ENCODE results near the gene CD177.
"Not testable (repeated sequence)": the region's sequence is repeated elsewhere in the genome, so short reads cannot be mapped to it uniquely, and the experiment has no call there.

The CD177 gene, protein sequence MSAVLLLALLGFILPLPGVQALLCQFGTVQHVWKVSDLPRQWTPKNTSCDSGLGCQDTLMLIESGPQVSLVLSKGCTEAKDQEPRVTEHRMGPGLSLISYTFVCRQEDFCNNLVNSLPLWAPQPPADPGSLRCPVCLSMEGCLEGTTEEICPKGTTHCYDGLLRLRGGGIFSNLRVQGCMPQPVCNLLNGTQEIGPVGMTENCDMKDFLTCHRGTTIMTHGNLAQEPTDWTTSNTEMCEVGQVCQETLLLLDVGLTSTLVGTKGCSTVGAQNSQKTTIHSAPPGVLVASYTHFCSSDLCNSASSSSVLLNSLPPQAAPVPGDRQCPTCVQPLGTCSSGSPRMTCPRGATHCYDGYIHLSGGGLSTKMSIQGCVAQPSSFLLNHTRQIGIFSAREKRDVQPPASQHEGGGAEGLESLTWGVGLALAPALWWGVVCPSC

DNA sequence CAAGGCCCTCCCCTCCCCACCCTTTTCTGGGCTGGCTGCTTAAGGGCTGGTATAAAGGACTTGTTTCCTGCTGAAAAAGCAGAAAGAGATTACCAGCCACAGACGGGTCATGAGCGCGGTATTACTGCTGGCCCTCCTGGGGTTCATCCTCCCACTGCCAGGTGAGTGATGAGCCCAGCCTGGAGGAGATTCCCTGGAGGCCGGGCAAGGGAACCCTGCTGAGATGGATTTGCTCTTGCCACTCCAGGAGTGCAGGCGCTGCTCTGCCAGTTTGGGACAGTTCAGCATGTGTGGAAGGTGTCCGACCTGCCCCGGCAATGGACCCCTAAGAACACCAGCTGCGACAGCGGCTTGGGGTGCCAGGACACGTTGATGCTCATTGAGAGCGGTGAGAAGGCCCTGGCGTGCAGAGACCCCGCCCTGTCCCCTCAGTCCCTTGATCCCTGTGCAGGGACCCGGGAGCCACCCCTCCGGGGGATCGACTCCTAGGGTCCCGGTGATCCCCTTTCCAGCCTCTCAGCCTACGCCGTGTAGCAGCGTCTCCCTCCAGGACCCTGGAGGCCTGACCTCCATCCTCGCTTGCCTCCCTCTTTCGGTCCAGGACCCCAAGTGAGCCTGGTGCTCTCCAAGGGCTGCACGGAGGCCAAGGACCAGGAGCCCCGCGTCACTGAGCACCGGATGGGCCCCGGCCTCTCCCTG is at the start of gene CD177:
Gene CD177, plus strand, starts transcription at position 81 of the 699 bp plus-strand sequence. Its CDS starts 29 bp downstream, at position 110.
- FAIRE-seq (no peak), DNase-seq (ENCODE audit: insufficient read length, low spot score) (no peak)

DNA sequence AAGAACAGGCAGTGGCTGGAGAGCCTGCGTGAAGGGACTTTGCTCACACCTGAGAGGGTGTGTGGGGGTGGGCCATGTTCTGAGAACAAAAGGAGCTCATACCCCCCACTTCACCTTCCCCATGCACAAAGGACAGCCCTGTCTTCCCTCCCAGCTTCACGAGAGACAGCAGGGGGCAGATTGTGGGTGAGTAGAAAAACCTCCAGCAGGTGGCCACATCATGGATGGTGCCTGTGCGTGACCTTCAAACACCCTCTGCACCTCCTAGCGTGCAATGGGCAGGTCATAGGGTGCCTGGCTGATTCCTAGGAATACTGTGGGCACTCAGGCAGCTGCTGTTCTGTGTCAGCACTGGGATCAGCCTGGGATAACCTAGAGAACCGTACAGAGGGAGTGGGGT is 47.8 kb upstream of the CD177 start:
- FAIRE-seq (no peak), DNase-seq (ENCODE audit: insufficient read length, low spot score) (no peak)

DNA sequence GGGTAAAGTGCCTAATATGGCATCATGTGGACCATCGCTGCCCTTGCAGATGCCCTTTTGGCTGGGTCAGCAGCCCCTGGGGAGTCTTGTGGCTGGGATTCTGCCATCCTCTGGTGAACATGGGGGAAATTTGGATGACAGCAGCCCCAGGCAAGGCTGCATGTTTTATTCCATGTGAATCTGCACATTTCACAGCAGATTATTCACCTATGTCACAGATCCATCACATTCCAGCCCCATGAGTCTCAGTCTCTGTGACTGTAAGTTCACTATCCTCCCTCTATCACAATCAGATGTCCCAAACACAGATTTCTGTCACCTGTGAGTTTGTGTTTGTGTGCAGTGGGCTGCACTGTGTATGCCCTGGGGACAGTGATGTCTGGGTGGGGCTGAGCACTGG is 47.4 kb upstream of the CD177 start:
- FAIRE-seq: no peak
- no peak for DNase-seq (ENCODE audit: insufficient read length, low spot score)

DNA sequence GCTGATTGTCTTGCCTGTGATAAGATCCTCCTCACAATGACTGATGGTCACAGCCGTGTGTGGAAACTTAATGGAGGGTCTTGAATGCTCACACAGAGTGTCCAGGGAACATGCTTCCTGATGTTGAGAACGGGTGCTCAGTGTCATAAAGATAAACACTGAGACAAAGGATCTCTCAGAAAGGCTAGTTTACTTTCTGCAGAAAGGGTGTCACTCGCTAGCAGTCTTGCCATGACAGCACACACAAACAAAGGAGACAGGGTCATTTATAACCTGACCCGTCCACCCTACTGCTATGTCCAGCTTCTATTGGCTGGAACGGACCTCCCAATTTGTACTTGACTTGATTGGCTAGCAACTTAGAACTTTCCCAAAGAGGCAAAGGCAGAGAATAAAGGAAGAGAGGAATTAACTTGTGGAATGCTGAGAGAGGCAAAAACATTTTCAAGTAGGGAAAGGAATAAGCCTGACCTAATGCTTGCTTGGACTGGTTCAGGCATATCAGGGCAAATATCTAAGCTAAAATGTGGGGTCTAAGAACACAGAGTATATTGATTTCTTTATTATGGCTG is 45.2 kb upstream of the CD177 start:
- no peak for FAIRE-seq

DNA sequence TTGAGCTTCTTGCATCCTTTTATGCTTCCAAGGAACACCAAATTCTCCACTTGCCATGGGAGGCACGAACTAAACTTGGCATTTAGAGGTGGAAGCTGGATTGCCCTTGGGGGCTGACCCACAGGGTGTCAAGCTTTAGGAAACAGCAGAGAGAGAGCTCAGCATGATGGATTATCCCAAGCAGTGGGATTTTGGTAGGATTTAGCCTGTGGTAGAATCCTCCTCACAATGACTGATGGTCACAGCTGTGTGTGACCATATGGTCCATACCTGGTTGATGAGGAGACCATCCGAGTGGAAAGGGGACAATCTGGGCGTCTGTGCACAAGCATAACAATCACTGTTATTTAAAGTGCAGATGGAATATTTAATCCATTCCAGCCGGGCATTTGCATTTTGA is 44.0 kb upstream of the CD177 start:
- DNase-seq (ENCODE audit: insufficient read length, low spot score): no peak

More for the DNA sequence above, 45.2 kb upstream of the CD177 start:
- DNase-seq (ENCODE audit: insufficient read length, low spot score): no peak

DNA sequence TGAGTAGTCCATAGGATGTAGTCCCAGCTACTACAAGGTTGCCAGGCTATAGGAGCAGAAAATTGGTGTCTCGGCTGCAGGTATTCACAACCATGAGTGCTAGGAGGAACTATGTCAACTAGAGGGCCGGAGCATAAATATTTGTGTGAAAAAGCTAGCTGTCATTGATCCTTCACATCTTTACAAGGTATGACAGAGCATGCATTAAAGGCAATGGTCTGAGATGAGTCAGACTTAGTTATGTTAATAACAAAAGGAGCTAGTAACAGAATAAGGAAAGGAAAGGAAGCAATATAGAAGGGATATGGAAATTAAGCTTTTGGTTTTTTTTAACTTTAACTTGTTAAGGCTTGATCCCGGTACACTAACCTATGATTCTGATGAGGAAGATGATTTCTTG is 43.3 kb upstream of the CD177 start:
- DNase-seq (ENCODE audit: insufficient read length, low spot score): no peak

More for the DNA sequence above, 44.0 kb upstream of the CD177 start:
- no peak for FAIRE-seq

DNA sequence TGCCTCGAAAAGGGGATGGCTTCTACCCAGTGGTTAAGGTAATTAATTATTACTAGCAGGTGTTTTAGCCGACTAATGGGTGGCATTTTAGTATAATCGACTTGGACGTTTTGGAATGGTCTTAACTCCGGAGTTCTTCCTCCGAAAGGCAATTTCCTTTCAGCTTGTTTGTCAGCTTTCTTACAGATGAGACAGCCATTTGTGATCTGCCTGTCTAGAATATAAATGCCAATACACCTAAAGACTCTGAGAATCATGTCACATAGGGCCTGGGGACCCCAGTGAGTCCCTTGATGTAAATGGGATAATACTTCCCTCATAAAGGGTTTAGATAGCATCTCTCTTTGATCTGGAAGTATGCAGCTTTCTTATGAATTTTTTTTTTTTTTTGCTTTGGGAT is 42.2 kb upstream of the CD177 start:
- FAIRE-seq (no peak), DNase-seq (ENCODE audit: insufficient read length, low spot score) (no peak)

More for the DNA sequence above, 43.3 kb upstream of the CD177 start:
- no peak for FAIRE-seq

DNA sequence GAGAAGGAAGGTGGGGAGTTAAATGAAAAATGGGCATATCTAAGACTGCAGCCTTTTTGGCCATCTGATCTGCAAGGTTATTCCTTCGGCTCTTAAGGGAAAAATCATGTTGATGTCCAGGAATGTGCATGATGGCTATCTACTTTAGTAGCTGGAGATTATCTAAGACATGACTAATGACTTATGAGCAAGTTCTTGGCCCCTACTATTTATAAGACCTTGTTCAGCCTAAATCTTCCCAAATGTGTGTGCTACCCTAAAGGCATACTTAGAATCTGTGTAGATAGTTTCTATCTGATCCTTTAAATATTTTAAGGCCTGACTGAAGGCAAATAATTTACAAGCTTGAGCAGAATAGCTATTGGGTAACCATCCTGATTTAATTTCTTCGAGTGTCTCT is 41.8 kb upstream of the CD177 start:
- DNase-seq (ENCODE audit: insufficient read length, low spot score): no peak
- no peak for FAIRE-seq

DNA sequence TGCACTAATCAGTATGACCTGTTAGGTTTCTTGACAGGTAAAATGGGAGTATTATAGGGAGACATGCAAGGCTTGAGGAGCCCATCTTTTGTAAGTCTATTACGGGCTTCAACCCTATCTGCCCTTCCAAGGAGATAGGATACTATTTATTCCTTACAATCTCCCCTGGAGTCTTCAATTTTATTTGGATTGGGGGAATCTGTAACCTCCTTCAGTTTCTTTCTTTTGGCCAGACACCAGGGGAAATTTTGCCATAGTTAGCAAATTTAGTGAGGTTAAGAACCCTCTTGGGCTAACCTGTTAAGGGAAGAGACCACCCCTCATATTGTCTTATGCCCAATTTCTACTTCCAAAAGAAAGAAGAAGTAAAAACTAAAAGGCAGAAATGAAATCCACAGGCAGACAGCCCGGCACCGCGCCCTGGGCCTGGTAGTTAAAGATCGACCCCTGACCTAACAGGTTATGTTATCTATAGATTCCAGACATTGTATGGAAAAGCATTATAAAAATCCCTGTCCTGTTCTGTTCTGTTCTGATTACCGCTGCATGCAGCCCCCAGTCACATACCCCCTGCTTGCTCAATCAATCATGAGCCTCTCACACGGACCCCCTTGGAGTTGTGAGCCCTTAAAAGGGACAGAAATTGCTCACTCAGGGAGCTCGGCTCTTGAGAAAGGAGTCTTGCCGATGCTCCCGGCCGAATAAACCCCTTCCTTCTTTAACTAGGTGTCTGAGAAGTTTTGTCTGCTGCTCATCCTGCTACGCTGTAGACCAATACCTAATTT is 39.6 kb upstream of the CD177 start:
- DNase-seq (ENCODE audit: insufficient read length, low spot score) (no peak), FAIRE-seq (no peak)

DNA sequence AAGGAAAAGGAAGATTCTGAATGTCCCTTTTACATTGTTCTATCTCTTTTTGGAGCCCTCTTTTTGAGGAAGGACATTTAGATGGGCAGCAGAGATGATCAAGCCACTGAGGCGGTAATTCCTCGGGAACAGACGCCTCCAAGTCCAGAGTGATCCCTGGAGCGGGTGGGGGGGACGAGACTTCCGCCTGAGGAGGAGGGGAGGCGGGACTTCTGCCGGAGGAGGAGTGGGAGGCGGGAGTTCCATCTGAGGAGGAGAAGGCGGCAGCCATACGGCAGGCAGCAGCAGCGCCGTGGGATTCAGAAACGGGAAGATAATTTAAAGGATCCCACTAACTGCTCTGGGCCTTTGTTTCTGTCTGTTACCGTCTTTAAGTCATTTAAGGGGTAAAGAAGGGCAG is 37.6 kb upstream of the CD177 start:
- FAIRE-seq (no peak), DNase-seq (ENCODE audit: insufficient read length, low spot score) (no peak)

DNA sequence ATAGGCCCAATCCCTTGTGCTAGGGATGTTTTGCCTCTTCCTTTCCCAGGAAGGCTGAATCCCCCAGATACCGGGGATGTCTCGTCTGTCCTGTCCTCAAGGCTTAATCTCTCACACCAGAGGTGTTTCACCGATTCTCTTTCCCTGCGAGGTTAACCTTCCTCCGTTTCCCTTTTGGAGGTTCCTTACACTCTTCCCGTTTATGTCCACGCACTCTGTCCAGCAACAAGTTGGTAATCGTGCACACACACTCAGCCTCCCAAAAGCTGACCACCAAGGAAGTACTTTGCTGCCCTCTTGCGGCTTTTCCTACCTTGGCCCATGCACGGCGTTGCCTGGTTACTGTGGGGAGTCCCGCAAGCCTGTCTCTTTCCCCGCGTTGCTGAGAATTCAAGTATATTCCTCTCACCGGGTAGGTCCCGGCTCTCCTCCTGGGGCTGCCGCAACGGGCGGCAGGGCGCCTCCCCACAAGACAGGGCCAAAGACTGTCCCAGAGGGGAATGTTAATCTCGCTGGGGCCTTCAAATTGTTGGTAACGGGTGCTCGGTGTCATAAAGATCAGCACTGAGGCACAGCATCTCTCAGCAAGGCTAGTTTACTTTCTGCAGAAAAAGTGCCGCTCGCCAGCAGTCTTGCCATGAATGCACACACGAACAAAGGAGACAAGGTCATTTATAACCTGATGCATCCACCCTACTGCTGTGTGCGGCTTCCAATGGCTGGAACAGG is 36.7 kb upstream of the CD177 start:
- DNase-seq (ENCODE audit: insufficient read length, low spot score) (no peak), FAIRE-seq (no peak)

DNA sequence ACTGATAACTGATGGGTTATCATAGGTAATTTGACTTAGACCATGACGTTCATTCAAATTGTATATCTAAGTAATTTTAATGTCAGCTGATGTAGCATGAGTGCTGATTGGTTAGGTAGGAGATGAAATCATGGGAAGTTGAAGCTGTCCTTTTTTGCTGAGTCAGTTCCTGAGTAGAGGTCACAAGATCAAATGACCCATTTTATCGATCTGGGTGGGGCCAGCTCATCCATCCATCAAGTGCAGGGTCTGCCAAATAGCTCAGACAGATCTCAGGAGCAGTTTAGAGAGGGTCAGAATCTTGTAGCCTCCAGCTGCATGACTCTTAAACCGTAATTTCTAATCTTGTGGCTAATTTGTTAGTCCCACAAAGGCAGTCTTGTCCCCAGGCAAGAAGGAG is 35.3 kb upstream of the CD177 start:
- no peak for DNase-seq (ENCODE audit: insufficient read length, low spot score)
- no peak for FAIRE-seq

DNA sequence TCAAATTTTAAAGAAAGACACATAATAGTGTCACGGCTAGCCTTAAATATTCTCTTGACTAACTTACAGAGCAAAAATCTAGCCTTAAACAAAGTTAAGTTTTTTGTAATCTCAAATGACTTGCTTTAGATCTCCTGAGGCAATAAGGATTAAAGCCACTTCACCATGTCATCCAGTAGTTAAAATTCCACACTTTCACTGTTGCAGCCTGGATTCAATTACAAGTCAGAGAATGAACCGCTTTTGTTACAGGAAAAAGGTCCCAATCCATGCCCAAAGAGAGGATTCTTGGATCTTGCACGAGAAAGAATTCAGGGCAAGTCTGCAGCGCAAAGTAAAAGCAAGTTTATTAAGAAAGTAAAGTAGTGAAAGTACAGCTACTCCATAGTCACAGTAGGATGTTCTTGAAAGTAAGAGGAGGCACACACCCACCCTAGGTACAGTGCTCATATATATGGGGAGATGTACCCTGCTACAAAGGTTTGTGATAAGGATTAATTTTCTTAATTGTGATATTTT is 34.6 kb upstream of the CD177 start:
- FAIRE-seq (no peak), DNase-seq (ENCODE audit: insufficient read length, low spot score) (no peak)

DNA sequence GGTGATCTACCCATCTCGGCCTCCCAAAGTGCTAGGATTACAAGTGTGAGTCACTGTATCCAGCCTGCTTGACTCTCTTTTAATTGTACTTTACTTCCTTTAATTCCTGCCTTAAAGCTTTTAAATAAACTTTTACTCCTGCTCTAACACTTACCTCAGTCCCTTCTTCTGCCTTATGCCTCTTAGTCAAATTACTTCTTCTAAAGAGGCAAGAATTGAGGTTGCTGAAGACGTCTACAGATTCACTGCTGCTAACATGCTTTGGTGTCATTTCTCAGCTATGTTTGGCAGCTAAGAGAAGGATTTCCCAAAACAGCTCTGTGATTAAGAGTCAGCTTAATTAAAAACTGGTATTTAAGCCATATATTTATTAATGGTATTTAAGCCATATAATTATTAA is 32.9 kb upstream of the CD177 start:
- DNase-seq (ENCODE audit: insufficient read length, low spot score) (no peak), FAIRE-seq (no peak)

DNA sequence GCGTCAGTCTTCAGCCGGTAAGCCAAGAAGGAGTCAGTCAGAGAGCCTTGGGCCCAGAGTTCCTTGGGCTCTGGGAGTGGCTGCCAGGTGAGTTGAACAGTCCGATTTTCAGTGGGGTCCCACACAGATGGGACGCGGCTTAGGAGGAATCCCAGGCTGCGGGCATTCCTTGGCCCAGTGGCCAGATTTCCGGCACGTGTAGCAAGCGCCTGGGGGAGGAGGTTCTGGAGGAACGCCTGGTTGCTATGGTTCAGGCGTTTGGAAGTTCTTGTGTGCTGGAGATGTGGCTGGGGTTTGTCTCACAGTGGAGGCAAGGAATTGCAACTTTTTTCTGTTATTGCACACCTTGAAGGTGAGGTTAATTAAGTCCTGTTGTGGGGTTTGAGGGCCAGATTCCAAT is 26.7 kb upstream of the CD177 start:
- not testable (repeated sequence) for FAIRE-seq; DNase-seq (ENCODE audit: insufficient read length, low spot score)

DNA sequence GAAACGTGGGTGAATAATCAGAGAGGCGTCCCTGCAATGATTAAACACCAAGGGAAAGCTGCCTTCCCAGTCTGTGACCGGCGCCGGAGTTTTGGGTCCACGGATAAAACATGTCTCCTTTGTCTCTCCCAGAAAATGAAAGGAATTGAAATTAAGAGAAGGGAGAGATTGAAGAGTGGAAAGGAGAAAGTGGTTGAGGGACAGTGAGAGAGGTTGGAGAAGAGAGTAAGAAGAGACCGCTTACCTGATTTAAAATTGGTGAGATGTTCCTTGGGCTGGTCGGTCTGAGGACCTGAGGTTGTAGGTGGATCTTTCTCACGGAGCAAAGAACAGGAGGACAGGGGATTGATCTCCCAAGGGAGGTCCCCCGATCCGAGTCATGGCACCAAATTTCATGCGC is 24.9 kb upstream of the CD177 start:
- DNase-seq (ENCODE audit: insufficient read length, low spot score); FAIRE-seq: not testable (repeated sequence)

DNA sequence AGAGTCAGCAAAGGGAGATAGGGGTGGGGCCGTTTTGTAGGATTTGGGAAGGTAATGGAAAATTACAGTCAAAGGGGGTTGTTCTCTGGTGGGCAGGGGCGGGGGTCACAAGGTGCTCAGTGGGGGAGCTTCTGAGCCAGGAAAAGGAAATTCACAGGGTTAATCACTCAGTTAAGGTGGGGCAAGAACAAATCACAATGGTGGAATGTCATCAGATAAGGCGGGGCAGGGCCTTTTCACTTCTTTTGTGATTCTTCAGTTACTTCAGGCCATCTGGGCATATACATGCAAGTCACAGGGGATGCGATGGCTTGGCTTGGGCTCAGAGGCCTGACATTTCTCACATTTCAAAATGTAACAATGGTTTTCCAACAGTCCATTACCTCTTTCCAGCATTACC is 24.4 kb upstream of the CD177 start:
- not testable (repeated sequence) for FAIRE-seq; DNase-seq (ENCODE audit: insufficient read length, low spot score)

DNA sequence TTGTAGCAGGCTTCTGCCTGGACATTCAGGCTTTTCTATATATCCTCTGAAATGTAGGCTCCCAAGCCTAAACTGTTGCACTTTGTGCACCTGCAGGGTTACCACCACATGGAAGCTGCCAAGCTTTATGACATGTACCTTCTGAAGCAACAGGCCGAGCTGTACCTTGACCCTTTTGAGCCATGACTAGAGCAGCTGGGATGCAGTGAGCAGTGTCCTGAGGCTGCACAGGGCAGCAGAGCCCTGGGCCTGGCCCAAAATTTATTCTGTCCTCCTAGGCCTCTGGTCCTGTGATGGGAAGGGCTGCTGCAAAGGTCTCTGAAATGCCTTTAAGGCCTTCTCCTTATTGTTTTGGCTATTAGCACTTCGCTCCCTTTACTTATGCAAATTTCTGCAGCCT is 23.5 kb upstream of the CD177 start:
- no peak for FAIRE-seq
- no peak for DNase-seq (ENCODE audit: insufficient read length, low spot score)

DNA sequence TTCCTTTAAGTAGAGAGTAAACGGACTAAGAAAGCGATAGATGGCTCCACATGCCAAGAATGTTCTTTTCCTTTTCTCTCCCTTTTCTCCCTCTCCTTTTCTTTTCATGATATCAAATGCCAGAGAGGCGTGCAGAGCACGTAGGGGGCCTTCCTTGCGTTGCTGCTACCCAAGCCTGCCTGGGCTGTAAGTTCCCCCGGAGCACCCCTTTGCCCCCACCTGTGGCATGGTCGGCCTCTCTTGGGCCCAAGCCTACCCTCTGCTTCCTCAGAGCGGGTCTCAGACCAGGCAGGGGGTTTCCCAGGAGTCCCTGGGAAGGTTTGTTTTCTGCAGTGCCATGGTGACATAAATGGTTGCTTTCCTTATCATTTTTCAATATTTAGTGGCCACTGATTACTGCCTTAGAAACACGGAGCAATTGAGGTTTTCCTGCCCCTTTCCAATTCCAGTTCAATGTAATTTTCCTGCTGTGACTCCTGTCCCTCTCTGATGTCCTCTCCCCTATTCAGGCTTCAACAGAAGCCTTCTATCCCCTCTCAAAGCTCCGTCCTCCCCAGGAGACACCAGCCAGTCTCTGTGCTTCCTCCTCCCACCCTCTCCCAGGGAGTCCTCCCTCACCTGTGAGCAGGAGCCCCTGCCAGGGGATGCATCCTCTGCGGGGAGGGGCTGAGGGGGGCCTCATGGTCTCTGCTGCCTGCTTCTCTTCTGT is 22.6 kb upstream of the CD177 start:
- FAIRE-seq (no peak), DNase-seq (ENCODE audit: insufficient read length, low spot score) (no peak)
